Activated CD4-positive, alpha-beta memory T cell treated with anti-CD3 and anti-CD28 coated beads for 36 hours (primary cell): ENCODE data around the gene DDC. TPM values are rescaled to one million over a fixed set of nuclear protein-coding genes. Genes with fewer than 3 reads are reported as not detected.
A peak's percentile ranks its signal among the peaks of the same experiment; 100 is the strongest.

Source experiments
- CTCF ChIA-PET: fragments of 350-600 bp; sonication (Branson Sonifier 250); formaldehyde crosslinking; loops from one replicate; lab custom pipeline; 2021; ENCODE audit warnings: antibody characterized with exemption, inconsistent platforms; lab: Charles Lee
- POLR2A ChIA-PET: fragments of 350-600 bp; sonication (Branson Sonifier 250); formaldehyde crosslinking; loops from one replicate; lab custom pipeline; 2021; ENCODE audit warnings: antibody characterized with exemption; lab: Charles Lee
- DNase-seq: peaks from one replicate; pipeline ENCODE4 v3.0.0-alpha.2; 2020
- H3K27ac Mint-ChIP-seq: one replicate; pipeline ENCODE4 v1.8.0; 2021; ENCODE audit warnings: mixed read lengths
- H3K27me3 Mint-ChIP-seq: one replicate; pipeline ENCODE4 v1.8.0; 2021; ENCODE audit warnings: mixed read lengths
- H3K36me3 Mint-ChIP-seq: one replicate; pipeline ENCODE4 v1.8.0; 2021; ENCODE audit warnings: mixed read lengths
- H3K4me1 Mint-ChIP-seq: one replicate; pipeline ENCODE4 v1.8.0; 2021; ENCODE audit warnings: low read depth, mixed read lengths
- H3K4me3 Mint-ChIP-seq: one replicate; pipeline ENCODE4 v1.8.0; 2021; ENCODE audit warnings: mild to moderate bottlenecking, mixed read lengths
- H3K9me3 Mint-ChIP-seq: one replicate; pipeline ENCODE4 v1.8.0; 2021; ENCODE audit warnings: mixed read lengths
- intact Hi-C: fragments of 100-400 bp; cut with micrococcal nuclease; formaldehyde crosslinking; loops from one replicate; pipeline ENCODE4 v1.15.1; 2023
- total RNA-seq, 2 experiments: library from RNA; stranded (reverse); gene quantifications; one replicate each; pipeline ENCODE4 v1.2.3, GENCODE V29; 2021

DDC gene
- not detected for total RNA-seq

- CTCF ChIA-PET: no interaction called here
Observed at GRCh38 chr7:50564640-50565558, at the start of gene DDC. DDC (minus strand) TSS chr7:50565405; CDS start chr7:50544085, 21,320 bp downstream.

GRCh38 chr7:50613473-50613872 lies 48.3 kb upstream of the DDC start:
- CTCF ChIA-PET: interaction anchor here (0.6 to 1.6 kb wide), 2 partner anchors 20 to 528 kb away, joined by 6 to 8 read pairs; no protein-coding TSS in a partner anchor
- POLR2A ChIA-PET: no interaction called here
- Mint-ChIP-seq H3K4me3 (no peak overlapping the region), H3K27me3 (no peaks in the 10 kb centered on the region), H3K4me1 (peaks cover 20% of the 10 kb centered on the region), H3K9me3 (peaks cover 3% of the 10 kb centered on the region), H3K36me3 (peaks cover 13% of the 10 kb centered on the region), H3K27ac (no peak overlapping the region)
- DNase-seq: no peak
- intact Hi-C loops: loop anchor here (5.0 kb wide), 4 partner anchors 49 to 529 kb away; no protein-coding TSS in a partner anchor

More at GRCh38 chr7:50564640-50565558, at the start of gene DDC:
- intact Hi-C loops: no loop called here
- Mint-ChIP-seq H3K27ac (no peak within 1 kb of the TSS), H3K4me3 (no peak within 1 kb of the TSS), H3K27me3 (peaks cover 17% of the 10 kb centered on the region), H3K36me3 (no peaks in the 10 kb centered on the region), H3K9me3 (peaks cover under 1% of the 10 kb centered on the region), H3K4me1 (no peaks in the 10 kb centered on the region)
- POLR2A ChIA-PET: no interaction called here
- DNase-seq: no peak

- Mint-ChIP-seq H3K9me3 (peaks cover 3% of the 10 kb centered on the region), H3K36me3 (peaks cover 13% of the 10 kb centered on the region), H3K27ac (no peak overlapping the region), H3K27me3 (no peaks in the 10 kb centered on the region), H3K4me3 (no peak overlapping the region), H3K4me1 (peaks cover 27% of the 10 kb centered on the region)
- ChIA-PET CTCF (interaction anchor here (1.0 to 1.6 kb wide), 2 partner anchors 17 to 21 kb away, joined by 3 to 6 read pairs; no protein-coding TSS in a partner anchor), POLR2A (no interaction called here)
- no peak for DNase-seq
- intact Hi-C loops: loop anchor here (5.0 kb wide), 4 partner anchors 50 to 530 kb away; no protein-coding TSS in a partner anchor
Observed at GRCh38 chr7:50612704-50613103, 47.5 kb upstream of the DDC start.

GRCh38 chr7:50610521-50611277 lies 45.5 kb upstream of the DDC start:
- POLR2A ChIA-PET: no interaction called here
- Mint-ChIP-seq H3K27ac (no peak overlapping the region), H3K4me3 (no peak overlapping the region)

GRCh38 chr7:50608196-50608906 lies 43.1 kb upstream of the DDC start:
- CTCF ChIA-PET: interaction anchor here (1.4 to 2.8 kb wide), 3 partner anchors 8 to 140 kb away, joined by 3 to 8 read pairs (median 5); no protein-coding TSS in a partner anchor
- H3K4me3 Mint-ChIP-seq: no peak overlapping the region
- peaks cover 3% of the 10 kb centered on the region for H3K9me3 Mint-ChIP-seq
- H3K4me1 Mint-ChIP-seq: peaks cover 30% of the 10 kb centered on the region
- intact Hi-C loops: loop anchor here (1.0 kb wide), 1 partner anchor 13 kb away; no protein-coding TSS in a partner anchor
- peaks cover 17% of the 10 kb centered on the region for H3K36me3 Mint-ChIP-seq
- H3K27me3 Mint-ChIP-seq: no peaks in the 10 kb centered on the region
- H3K27ac Mint-ChIP-seq: no peak overlapping the region
- no peak for DNase-seq
- POLR2A ChIA-PET: no interaction called here

More at GRCh38 chr7:50610521-50611277, 45.5 kb upstream of the DDC start:
- Mint-ChIP-seq H3K36me3 (peaks cover 17% of the 10 kb centered on the region), H3K27me3 (no peaks in the 10 kb centered on the region), H3K4me1 (peaks cover 30% of the 10 kb centered on the region), H3K9me3 (peaks cover 3% of the 10 kb centered on the region)
- CTCF ChIA-PET: interaction anchor here (0.9 kb wide), 1 partner anchor 22 kb away, joined by 4 read pairs; no protein-coding TSS in a partner anchor
- DNase-seq: peak; percentile 71
- intact Hi-C loops: loop anchor here (1.0 to 5.0 kb wide), 6 partner anchors 52 to 532 kb away; partner anchors contain the start of gene FIGNL1

- Mint-ChIP-seq H3K27me3 (no peaks in the 10 kb centered on the region), H3K9me3 (peaks cover 3% of the 10 kb centered on the region), H3K4me3 (no peak overlapping the region), H3K27ac (no peak overlapping the region), H3K36me3 (peaks cover 17% of the 10 kb centered on the region), H3K4me1 (peaks cover 30% of the 10 kb centered on the region)
- DNase-seq: no peak
- CTCF ChIA-PET: interaction anchor here (0.7 to 2.8 kb wide), 4 partner anchors 8 to 248 kb away, joined by 3 to 8 read pairs (median 3); no protein-coding TSS in a partner anchor
- POLR2A ChIA-PET: no interaction called here
- intact Hi-C loops: loop anchor here (1.0 kb wide), 1 partner anchor 12 kb away; no protein-coding TSS in a partner anchor
Observed at GRCh38 chr7:50607524-50608125, 42.4 kb upstream of the DDC start.

- CTCF ChIA-PET: no interaction called here
- Mint-ChIP-seq H3K9me3 (peaks cover 3% of the 10 kb centered on the region), H3K27ac (no peak overlapping the region), H3K4me1 (peaks cover 12% of the 10 kb centered on the region), H3K36me3 (peaks cover 10% of the 10 kb centered on the region), H3K27me3 (no peaks in the 10 kb centered on the region), H3K4me3 (no peak overlapping the region)
- DNase-seq: no peak
- POLR2A ChIA-PET: no interaction called here
- intact Hi-C loops: no loop called here
Observed at GRCh38 chr7:50605059-50605458, 39.9 kb upstream of the DDC start.

- H3K27ac Mint-ChIP-seq: no peak overlapping the region
- H3K9me3 Mint-ChIP-seq: no peaks in the 10 kb centered on the region
- H3K4me3 Mint-ChIP-seq: no peak overlapping the region
- POLR2A ChIA-PET: no interaction called here
- H3K27me3 Mint-ChIP-seq: no peaks in the 10 kb centered on the region
- H3K36me3 Mint-ChIP-seq: peaks cover 8% of the 10 kb centered on the region
- DNase-seq: no peak
- peaks cover 9% of the 10 kb centered on the region for H3K4me1 Mint-ChIP-seq
- intact Hi-C loops: no loop called here
- CTCF ChIA-PET: interaction anchor here (0.6 to 1.5 kb wide), 4 partner anchors 11 to 557 kb away, joined by 3 to 4 read pairs (median 3); no protein-coding TSS in a partner anchor
Observed at GRCh38 chr7:50603287-50603686, 38.1 kb upstream of the DDC start.

GRCh38 chr7:50599385-50599784 lies 34.2 kb upstream of the DDC start:
- DNase-seq: no peak
- POLR2A ChIA-PET: interaction anchor here (1.1 kb wide), 1 partner anchor 35 kb away, joined by 3 read pairs; no protein-coding TSS in a partner anchor
- intact Hi-C loops: no loop called here
- Mint-ChIP-seq H3K9me3 (no peaks in the 10 kb centered on the region), H3K4me3 (no peak overlapping the region), H3K27ac (no peak overlapping the region), H3K4me1 (peaks cover 16% of the 10 kb centered on the region), H3K27me3 (peaks cover 4% of the 10 kb centered on the region), H3K36me3 (peaks cover 4% of the 10 kb centered on the region)
- CTCF ChIA-PET: no interaction called here

- peaks cover 4% of the 10 kb centered on the region for H3K36me3 Mint-ChIP-seq
- peaks cover 21% of the 10 kb centered on the region for H3K4me1 Mint-ChIP-seq
- no peak overlapping the region for H3K27ac Mint-ChIP-seq
- DNase-seq: no peak
- intact Hi-C loops: no loop called here
- no peaks in the 10 kb centered on the region for H3K9me3 Mint-ChIP-seq
- H3K4me3 Mint-ChIP-seq: no peak overlapping the region
- ChIA-PET POLR2A (interaction anchor here (1.1 kb wide), 1 partner anchor 36 kb away, joined by 3 read pairs; no protein-coding TSS in a partner anchor), CTCF (interaction anchor here (0.8 to 1.3 kb wide), 2 partner anchors 34 to 35 kb away, joined by 3 to 4 read pairs; no protein-coding TSS in a partner anchor)
- H3K27me3 Mint-ChIP-seq: peaks cover 4% of the 10 kb centered on the region
Observed at GRCh38 chr7:50598460-50599343, 33.5 kb upstream of the DDC start.
